NT2/D1 (cell line): ENCODE results near the gene DCLRE1A.
A peak's percentile ranks its signal among the peaks of the same experiment; 100 is the strongest.
"Not testable (repeated sequence)": the region's sequence is repeated elsewhere in the genome, so short reads cannot be mapped to it uniquely, and the experiment has no call there.

ENCODE experiments used
- DNase-seq: peaks from one replicate; pipeline ENCODE4 v3.0.0-alpha.2; 2011; ENCODE audit warnings: low read depth, low spot score
- H3K27me3 ChIP-seq: 2 replicates; pipeline ENCODE4 v1.6.0; 2011; ENCODE audit warnings: mild to moderate bottlenecking; ENCODE audit not compliant: insufficient read length, insufficient read depth
- H3K36me3 ChIP-seq: 2 replicates; pipeline ENCODE4 v1.6.1; 2011; ENCODE audit warnings: mild to moderate bottlenecking, low read length, mixed read lengths; ENCODE audit not compliant: insufficient read depth, insufficient read length
- H3K4me1 ChIP-seq: 2 replicates; pipeline ENCODE4 v1.5.1; 2011; ENCODE audit not compliant: insufficient read depth, insufficient read length
- H3K4me3 ChIP-seq: 2 replicates; pipeline ENCODE4 v1.5.1; 2011; ENCODE audit warnings: low read depth; ENCODE audit not compliant: insufficient read length
- H3K9ac ChIP-seq: 2 replicates; pipeline ENCODE4 v1.6.0; 2011; ENCODE audit warnings: low read depth; ENCODE audit not compliant: insufficient read length
- H3K9me3 ChIP-seq: 2 replicates; pipeline ENCODE4 v1.5.1; 2011; ENCODE audit warnings: mild to moderate bottlenecking, low read length; ENCODE audit not compliant: insufficient read depth
- SUZ12 ChIP-seq: IDR thresholded peaks from 2 replicates; pipeline ENCODE4 v1.6.1; 2011; ENCODE audit not compliant: insufficient read length, insufficient read depth; ENCODE audit errors: extremely low read depth
- YY1 ChIP-seq: IDR thresholded peaks from 2 replicates; pipeline ENCODE4 v1.6.1; 2011; ENCODE audit not compliant: insufficient read length, insufficient read depth
- ZNF274 ChIP-seq: IDR thresholded peaks from 2 replicates; pipeline ENCODE4 v1.6.1; 2011; ENCODE audit warnings: mild to moderate bottlenecking, low read depth, low read length

The DCLRE1A gene

DNA sequence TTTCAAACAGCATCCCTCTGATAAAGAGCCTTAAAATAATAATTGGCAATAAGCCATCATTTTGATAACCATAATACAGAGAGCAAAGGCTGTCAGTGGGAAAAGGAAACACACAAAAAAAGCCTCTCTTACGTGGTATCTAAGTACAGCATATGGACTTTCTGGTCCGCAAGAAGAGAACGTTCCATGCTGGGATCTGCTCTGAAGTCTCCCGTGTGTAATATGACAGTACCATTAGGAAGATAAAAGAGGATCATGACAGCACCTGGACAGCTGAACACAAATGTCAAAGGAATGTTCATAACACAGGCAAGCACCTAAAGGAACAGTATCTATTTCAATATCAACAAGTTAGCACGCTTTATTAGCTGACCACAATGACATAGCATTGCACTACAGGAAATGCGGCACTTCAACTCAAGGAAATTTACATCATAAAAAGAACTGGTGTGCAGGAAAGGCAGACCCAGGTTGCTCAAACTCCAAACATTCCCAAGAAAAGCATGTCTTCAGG, 9.9 kb downstream of the DCLRE1A start:
- DNase-seq, result no peak
- no peak overlapping the region for H3K4me3 ChIP-seq
- no peaks in the 10 kb centered on the region for H3K4me1 ChIP-seq
- H3K36me3 ChIP-seq, result peaks cover 27% of the 10 kb centered on the region
- no peaks in the 10 kb centered on the region for H3K27me3 ChIP-seq
- TF ChIP-seq ZNF274 (no peak), SUZ12 (no peak), YY1 (no peak)
- no peaks in the 10 kb centered on the region for H3K9me3 ChIP-seq
- H3K9ac ChIP-seq, result no peak overlapping the region

GRCh38 chr10:113842171-113842570, 11.7 kb downstream of the DCLRE1A start:
- H3K9ac ChIP-seq, result no peak overlapping the region
- no peak for TF ChIP-seq ZNF274
- no peak for TF ChIP-seq YY1
- TF ChIP-seq SUZ12, result no peak
- no peaks in the 10 kb centered on the region for H3K4me1 ChIP-seq
- no peak overlapping the region for H3K4me3 ChIP-seq
- H3K27me3 ChIP-seq, result no peaks in the 10 kb centered on the region
- DNase-seq, result no peak
- peaks cover 27% of the 10 kb centered on the region for H3K36me3 ChIP-seq
- no peaks in the 10 kb centered on the region for H3K9me3 ChIP-seq

DNA sequence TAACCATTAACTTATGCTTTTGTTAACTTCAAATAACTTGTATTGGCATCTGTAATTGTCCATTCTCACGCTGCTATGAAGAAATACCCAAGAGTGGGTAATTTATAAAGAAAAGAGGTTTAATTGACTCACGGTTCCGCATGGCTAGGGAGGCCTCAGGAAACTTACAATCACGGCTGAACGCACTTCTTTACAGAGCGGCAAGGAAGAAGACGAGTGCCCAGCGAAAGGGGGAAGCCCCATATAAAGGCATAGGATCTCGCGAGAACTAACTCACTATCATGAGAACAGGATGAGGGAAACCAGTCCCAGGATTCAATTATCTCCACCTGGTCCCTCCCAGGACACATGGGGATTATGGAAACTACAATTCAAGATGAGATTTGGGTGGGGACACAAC, 25.3 kb downstream of the DCLRE1A start:
- DNase-seq, H3K4me1 ChIP-seq, H3K9me3 ChIP-seq, H3K4me3 ChIP-seq, H3K27me3 ChIP-seq, H3K9ac ChIP-seq, H3K36me3 ChIP-seq: not testable (repeated sequence)

GRCh38 chr10:113825791-113826190, 28.1 kb downstream of the DCLRE1A start:
- Histone ChIP-seq H3K27me3 (no peaks in the 10 kb centered on the region), H3K9me3 (no peaks in the 10 kb centered on the region), H3K36me3 (no peaks in the 10 kb centered on the region), H3K4me3 (no peak overlapping the region), H3K4me1 (no peaks in the 10 kb centered on the region), H3K9ac (no peak overlapping the region)
- no peak for TF ChIP-seq SUZ12
- TF ChIP-seq ZNF274, result no peak
- TF ChIP-seq YY1, result no peak
- no peak for DNase-seq

GRCh38 chr10:113823389-113823788, 30.5 kb downstream of the DCLRE1A start:
- Histone ChIP-seq H3K4me1 (no peaks in the 10 kb centered on the region), H3K4me3 (no peak overlapping the region), H3K27me3 (no peaks in the 10 kb centered on the region), H3K36me3 (no peaks in the 10 kb centered on the region), H3K9me3 (no peaks in the 10 kb centered on the region), H3K9ac (no peak overlapping the region)
- DNase-seq, result no peak
- no peak for TF ChIP-seq SUZ12
- TF ChIP-seq ZNF274, result no peak
- no peak for TF ChIP-seq YY1

DNA sequence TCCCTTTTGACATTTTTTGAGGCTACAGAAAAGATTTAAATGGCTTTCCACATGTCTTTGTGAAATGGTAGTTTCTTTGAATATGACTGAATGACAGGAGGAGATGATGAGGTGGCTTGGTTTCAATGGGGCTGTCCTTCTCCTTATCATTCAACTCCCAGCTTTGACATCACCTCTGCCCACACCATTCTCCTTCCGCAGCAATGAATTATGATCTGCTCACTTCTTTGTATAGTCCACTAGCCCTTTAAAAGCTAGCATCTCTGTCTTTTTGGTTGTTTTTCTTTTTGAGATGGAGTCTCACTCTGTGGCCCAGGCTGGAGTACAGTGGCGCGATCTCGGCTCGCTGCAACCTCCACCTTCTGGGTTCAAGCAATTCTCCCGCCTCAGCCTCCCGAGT, 31.7 kb downstream of the DCLRE1A start:
- no peaks in the 10 kb centered on the region for H3K27me3 ChIP-seq
- H3K4me3 ChIP-seq, result no peak overlapping the region
- no peaks in the 10 kb centered on the region for H3K4me1 ChIP-seq
- no peak for DNase-seq
- no peaks in the 10 kb centered on the region for H3K36me3 ChIP-seq
- no peak for TF ChIP-seq ZNF274
- no peak for TF ChIP-seq YY1
- no peak for TF ChIP-seq SUZ12
- no peaks in the 10 kb centered on the region for H3K9me3 ChIP-seq
- no peak overlapping the region for H3K9ac ChIP-seq

DNA sequence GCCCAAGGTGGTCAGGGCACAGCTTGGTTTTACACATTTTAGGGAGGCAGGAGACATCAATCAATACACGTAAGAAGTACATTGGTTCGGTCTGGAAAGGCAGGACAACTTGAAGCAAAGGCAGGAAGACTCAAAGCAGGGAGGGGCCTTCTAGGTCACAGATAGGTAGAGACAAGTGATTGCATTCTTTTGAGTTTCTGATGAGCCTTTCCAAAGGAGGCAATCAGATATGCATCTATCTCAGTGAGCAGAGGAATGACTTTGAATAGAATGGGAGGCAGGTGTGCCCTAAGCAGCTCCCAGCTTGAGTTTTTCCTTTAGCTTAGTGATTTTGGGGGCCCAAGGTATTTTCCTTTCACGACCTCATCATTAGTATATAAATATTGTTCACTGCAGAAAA, 32.6 kb downstream of the DCLRE1A start:
- H3K9me3 ChIP-seq, H3K36me3 ChIP-seq, H3K4me3 ChIP-seq, H3K4me1 ChIP-seq, H3K27me3 ChIP-seq, H3K9ac ChIP-seq: not testable (repeated sequence)
- peak; percentile 15 for DNase-seq

DNA sequence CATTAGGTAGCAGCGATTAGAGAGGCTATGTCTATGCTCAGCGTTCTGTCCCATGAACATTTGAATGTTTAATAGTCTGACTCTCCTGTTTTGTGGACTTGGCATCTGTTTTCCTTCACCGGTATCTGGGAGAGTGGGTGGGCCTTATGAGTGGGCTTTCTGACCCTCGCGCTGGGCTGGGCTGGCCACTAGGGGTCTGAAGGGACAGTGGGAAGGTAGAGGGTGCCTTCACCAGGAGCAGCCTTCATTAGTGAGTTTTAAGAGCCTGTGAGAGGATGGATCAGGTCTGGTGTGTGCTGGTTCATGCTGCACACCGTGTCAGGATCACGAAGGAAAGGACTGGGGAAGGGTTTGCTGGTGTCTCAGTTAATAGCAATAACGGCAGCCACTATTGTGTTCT, 33.4 kb downstream of the DCLRE1A start:
- DNase-seq, result no peak
- no peaks in the 10 kb centered on the region for H3K27me3 ChIP-seq
- no peak for TF ChIP-seq SUZ12
- no peak for TF ChIP-seq ZNF274
- TF ChIP-seq YY1, result no peak
- H3K36me3 ChIP-seq, result no peaks in the 10 kb centered on the region
- H3K9ac ChIP-seq, result no peak overlapping the region
- H3K4me3 ChIP-seq, result no peak overlapping the region
- H3K9me3 ChIP-seq, result no peaks in the 10 kb centered on the region
- no peaks in the 10 kb centered on the region for H3K4me1 ChIP-seq
